Tibial nerve (tissue), 4 donors: ENCODE data around the gene U2AF1L4. TPM values are rescaled to one million over a fixed set of nuclear protein-coding genes. Genes with fewer than 3 reads are reported as not detected.

Experiments used
- DNase-seq, 2 donors: peaks; one replicate each; pipeline ENCODE4 v3.0.0-alpha.2; 2019; ENCODE audit warnings: low spot score in 2 of 2
- H3K27ac ChIP-seq, 4 donors: fragments of 200-600 bp; sonication (generic) in 3 of 4; one replicate each; pipeline ENCODE4 v1.5.1; 2017 to 2019; ENCODE audit warnings: mild to moderate bottlenecking in 1 of 4
- H3K27me3 ChIP-seq, 2 donors: fragments of 200-600 bp; sonication (generic) in 1 of 2; one replicate each; pipeline versions ENCODE4 v1.5.1 to v1.6.0; 2017 to 2019
- H3K36me3 ChIP-seq, 3 donors: fragments of 200-600 bp; sonication (generic); one replicate each; pipeline ENCODE4 v1.5.1; 2018 to 2019
- H3K4me1 ChIP-seq, 4 donors: fragments of 200-600 bp; sonication (generic) in 3 of 4; one replicate each; pipeline ENCODE4 v1.5.1; 2017 to 2019
- H3K4me3 ChIP-seq, 4 donors: fragments of 200-600 bp; sonication (generic) in 3 of 4; one replicate each; pipeline ENCODE4 v1.5.1; 2017 to 2019; ENCODE audit warnings: mild to moderate bottlenecking in 1 of 4, moderate library complexity in 1 of 4
- H3K9me3 ChIP-seq, 4 donors: fragments of 200-600 bp; sonication (generic) in 3 of 4; one replicate each; pipeline ENCODE4 v1.5.1; 2017 to 2019
- EP300 ChIP-seq, 2 donors: sonication (generic); formaldehyde crosslinking; IDR thresholded peaks; one replicate each; pipeline ENCODE4 v1.6.1; 2017; ENCODE audit warnings: antibody characterized with exemption in 2 of 2, mild to moderate bottlenecking in 1 of 2
- POLR2A ChIP-seq, 2 donors: fragments of 450-650 bp; IDR thresholded peaks; one replicate each; pipeline ENCODE4 v1.6.1; 2017; ENCODE audit warnings: antibody characterized with exemption in 2 of 2, mild to moderate bottlenecking in 2 of 2, moderate library complexity in 2 of 2
- WGBS, 2 donors: methylation state at CpG; one replicate each; pipeline ENCODE4 v1.1.5; 2018; 5-methylcytosine and 5-hydroxymethylcytosine counted together
- total RNA-seq, 4 donors: library from RNA; depleted of rRNA; stranded (reverse); fragments of >200 nt; gene quantifications; one replicate each; pipeline ENCODE4 v1.1.0, GENCODE V29; 2016
- TF ChIP-seq, protein P1 (sequence below), 5 experiments: fragments of 200-600 bp in 3 of 5; fragments of 450-650 bp in 2 of 5; sonication (generic) in 3 of 5; IDR thresholded peaks; one replicate each; pipeline ENCODE4 v1.5.1; 2016 to 2019; ENCODE audit warnings: antibody characterized with exemption in 5 of 5, mild to moderate bottlenecking in 3 of 5, moderate library complexity in 2 of 5

U2AF1L4 gene, protein sequence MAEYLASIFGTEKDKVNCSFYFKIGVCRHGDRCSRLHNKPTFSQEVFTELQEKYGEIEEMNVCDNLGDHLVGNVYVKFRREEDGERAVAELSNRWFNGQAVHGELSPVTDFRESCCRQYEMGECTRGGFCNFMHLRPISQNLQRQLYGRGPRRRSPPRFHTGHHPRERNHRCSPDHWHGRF
- total RNA-seq, result 10 to 100 TPM; 17.8 to 51.1 (median 43.2) TPM

DNA sequence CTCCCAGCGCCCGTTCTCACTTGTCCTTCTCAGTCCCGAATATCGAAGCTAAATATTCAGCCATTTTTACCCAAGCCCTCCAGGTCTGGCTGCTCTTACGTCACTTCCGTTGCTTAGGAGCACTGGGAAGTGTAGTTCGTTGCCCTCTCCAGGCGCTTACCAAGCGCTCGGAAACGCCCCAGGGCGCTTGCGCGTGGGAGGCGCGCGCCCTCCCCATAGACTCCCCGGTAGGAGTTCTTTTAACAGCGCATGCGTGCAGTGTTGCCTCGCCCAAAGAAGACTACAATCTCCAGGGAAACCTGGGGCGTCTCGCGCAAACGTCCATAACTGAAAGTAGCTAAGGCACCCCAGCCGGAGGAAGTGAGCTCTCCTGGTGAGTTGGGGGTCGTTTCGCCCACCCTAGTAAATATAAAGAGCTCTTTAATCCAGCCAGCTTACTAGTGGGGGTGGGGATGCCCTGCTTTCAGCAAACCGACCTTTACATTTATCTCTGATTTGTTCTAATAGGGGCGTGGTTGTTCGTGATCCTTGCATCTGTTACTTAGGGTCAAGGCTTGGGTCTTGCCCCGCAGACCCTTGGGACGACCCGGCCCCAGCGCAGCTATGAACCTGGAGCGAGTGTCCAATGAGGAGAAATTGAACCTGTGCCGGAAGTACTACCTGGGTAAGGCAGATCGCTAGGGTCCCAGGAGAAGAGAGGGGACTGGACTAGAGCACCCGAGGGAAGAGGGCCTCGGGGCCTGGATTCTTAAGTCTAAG lies at the start of gene U2AF1L4, which contains the start of gene PSENEN:
Gene U2AF1L4, minus strand, starts transcription at position 91 of the 759 bp plus-strand sequence. Its CDS starts 27 bp downstream, at position 64.
Gene PSENEN, plus strand, starts transcription at position 324 of the 759 bp plus-strand sequence. Its CDS starts 280 bp downstream, at position 604.
- Histone ChIP-seq H3K27ac (peak within 1 kb of the TSS; percentile 99 to 100 (median 100)), H3K27me3 (no peaks in the 10 kb centered on the region), H3K36me3 (peaks cover 0 to 5% (median 0%) of the 10 kb centered on the region in 3 donors), H3K9me3 (no peaks in the 10 kb centered on the region), H3K4me1 (peaks cover 0 to 62% (median 44%) of the 10 kb centered on the region in 4 donors), H3K4me3 (peak within 1 kb of the TSS; percentile 85 to 95 (median 92))
- DNase-seq, result peak; percentile 93 to 95
- WGBS, 2 donors, result 1% methylated on average over 36 to 40 of the region's 40 CpGs
- TF ChIP-seq EP300 (IDR thresholded peaks at IDR 0.05), result peak; percentile 80 to 97
- TF ChIP-seq, protein P1, sequence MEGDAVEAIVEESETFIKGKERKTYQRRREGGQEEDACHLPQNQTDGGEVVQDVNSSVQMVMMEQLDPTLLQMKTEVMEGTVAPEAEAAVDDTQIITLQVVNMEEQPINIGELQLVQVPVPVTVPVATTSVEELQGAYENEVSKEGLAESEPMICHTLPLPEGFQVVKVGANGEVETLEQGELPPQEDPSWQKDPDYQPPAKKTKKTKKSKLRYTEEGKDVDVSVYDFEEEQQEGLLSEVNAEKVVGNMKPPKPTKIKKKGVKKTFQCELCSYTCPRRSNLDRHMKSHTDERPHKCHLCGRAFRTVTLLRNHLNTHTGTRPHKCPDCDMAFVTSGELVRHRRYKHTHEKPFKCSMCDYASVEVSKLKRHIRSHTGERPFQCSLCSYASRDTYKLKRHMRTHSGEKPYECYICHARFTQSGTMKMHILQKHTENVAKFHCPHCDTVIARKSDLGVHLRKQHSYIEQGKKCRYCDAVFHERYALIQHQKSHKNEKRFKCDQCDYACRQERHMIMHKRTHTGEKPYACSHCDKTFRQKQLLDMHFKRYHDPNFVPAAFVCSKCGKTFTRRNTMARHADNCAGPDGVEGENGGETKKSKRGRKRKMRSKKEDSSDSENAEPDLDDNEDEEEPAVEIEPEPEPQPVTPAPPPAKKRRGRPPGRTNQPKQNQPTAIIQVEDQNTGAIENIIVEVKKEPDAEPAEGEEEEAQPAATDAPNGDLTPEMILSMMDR (IDR thresholded peaks at IDR 0.05), result peak in 1 of 5 experiments; percentile 29
- TF ChIP-seq POLR2A (IDR thresholded peaks at IDR 0.05), result peak in 1 of 2 donors; percentile 57

DNA sequence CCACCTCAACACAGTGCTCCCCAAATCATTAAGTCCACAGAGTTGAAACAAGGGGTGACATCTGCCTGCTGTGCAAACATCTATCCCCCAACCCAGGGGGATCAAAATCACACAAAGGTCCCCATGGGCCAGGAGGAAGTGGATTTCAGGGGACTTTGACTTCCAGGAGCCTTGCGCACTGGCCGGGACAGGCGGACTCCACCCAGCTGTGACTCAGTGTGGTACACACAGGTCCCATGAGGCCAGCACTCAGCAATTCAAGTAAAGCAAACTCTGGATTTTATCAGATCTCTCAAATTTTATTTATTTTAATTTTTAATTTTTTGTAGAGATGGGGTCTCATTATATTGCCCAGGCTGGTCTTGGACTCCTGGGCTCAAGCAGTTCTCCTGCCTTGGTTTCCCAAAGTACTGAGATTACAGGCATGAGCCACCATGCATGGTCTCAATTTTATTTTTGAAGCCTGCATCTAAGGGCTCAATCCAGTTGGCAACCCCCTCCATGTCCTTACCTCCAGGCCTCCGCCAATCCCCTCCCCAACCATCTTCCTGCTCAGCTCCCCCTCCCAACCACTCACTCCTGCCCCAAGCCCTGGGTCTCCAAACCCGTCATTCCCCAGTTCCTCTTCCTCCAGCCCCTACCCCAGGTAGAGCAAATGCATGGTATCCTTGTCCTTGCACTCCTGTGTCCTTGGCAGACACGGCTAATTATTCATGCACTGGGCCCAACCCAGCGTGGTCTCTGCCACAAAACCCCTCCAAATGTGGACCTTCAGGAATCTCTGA lies 48.4 kb upstream of the U2AF1L4 start:
- Histone ChIP-seq H3K4me1 (peaks cover 0 to 8% (median 0%) of the 10 kb centered on the region in 4 donors), H3K36me3 (no peaks in the 10 kb centered on the region), H3K9me3 (no peaks in the 10 kb centered on the region), H3K4me3 (no peak overlapping the region), H3K27me3 (peaks cover 0 to 30% of the 10 kb centered on the region in 2 donors), H3K27ac (no peak overlapping the region)
- no peak for DNase-seq
- 73 to 76% methylated on average over 7 of the region's 7 CpGs for WGBS, 2 donors
- TF ChIP-seq, protein P1 (IDR thresholded peaks at IDR 0.05), result no peak
- TF ChIP-seq POLR2A (IDR thresholded peaks at IDR 0.05), result no peak
- no peak for TF ChIP-seq EP300 (IDR thresholded peaks at IDR 0.05)

DNA sequence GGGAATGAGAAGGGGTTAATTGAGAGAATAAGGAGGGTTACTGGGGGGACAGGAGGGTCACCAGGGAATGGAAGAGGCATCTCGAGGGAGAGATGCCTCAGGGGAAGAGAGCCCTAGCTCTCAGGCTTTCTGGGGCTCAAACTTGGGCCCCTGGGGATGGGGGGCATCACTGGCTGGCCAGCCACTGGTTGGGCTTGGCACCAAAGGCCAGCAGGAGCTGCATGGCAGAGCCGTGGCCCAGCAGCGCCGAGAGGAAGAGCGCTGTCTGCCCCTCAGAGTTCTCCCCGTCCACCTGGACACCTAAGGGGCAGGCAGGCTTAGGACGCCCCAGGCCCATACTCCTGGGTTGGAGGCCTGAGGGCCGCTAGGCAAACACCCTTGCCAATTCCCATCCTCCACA lies 47.7 kb upstream of the U2AF1L4 start:
- peaks cover 0 to 5% (median 0%) of the 10 kb centered on the region in 3 donors for H3K36me3 ChIP-seq
- WGBS, 2 donors, result 65 to 74% methylated on average over 8 of the region's 8 CpGs
- peaks cover 0 to 23% of the 10 kb centered on the region in 2 donors for H3K27me3 ChIP-seq
- TF ChIP-seq EP300 (IDR thresholded peaks at IDR 0.05) (no peak), POLR2A (IDR thresholded peaks at IDR 0.05) (no peak)
- TF ChIP-seq, protein P1 (IDR thresholded peaks at IDR 0.05), result no peak
- no peak overlapping the region for H3K27ac ChIP-seq
- no peaks in the 10 kb centered on the region for H3K9me3 ChIP-seq
- peaks cover 0 to 8% (median 0%) of the 10 kb centered on the region in 4 donors for H3K4me1 ChIP-seq
- no peak for DNase-seq
- H3K4me3 ChIP-seq, result no peak overlapping the region

DNA sequence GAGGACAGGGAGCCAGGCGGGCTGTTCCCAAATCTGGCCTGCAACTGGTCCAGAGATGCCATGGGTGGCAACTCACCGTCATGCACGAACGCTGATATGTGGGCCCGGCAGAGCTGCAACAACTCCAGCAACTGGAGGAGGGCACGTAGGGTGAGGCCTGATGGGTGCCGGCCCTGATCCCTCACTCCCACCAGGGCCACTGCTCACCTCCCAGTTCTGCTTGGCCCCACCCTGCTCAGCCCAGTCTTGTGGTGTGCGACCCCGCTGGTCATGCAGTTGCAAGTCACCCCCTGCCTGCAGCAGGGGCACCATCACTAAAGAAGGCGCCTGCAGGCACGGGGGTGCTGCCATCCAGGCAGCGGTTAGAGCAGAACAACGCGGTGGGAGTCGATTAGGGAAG lies 47.1 kb upstream of the U2AF1L4 start:
- H3K36me3 ChIP-seq, result peaks cover 0 to 11% (median 0%) of the 10 kb centered on the region in 3 donors
- H3K27me3 ChIP-seq, result peaks cover 0 to 18% of the 10 kb centered on the region in 2 donors
- TF ChIP-seq, protein P1 (IDR thresholded peaks at IDR 0.05), result no peak
- TF ChIP-seq EP300 (IDR thresholded peaks at IDR 0.05), result no peak
- no peak for TF ChIP-seq POLR2A (IDR thresholded peaks at IDR 0.05)
- no peak overlapping the region for H3K4me3 ChIP-seq
- no peak overlapping the region for H3K27ac ChIP-seq
- H3K9me3 ChIP-seq, result no peaks in the 10 kb centered on the region
- H3K4me1 ChIP-seq, result peaks cover 0 to 3% (median 0%) of the 10 kb centered on the region in 4 donors
- 67 to 86% methylated on average over 8 to 15 of the region's 15 CpGs for WGBS, 2 donors
- DNase-seq, result no peak
